GM10248 (cell line): ENCODE measurements around the gene ASPSCR1.

ENCODE experiments used
- CTCF ChIA-PET: fragments of 300-600 bp; sonication (Branson Sonifier 250); formaldehyde crosslinking; extraction: SDS; loops from one replicate; lab custom pipeline; 2021; ENCODE audit warnings: antibody characterized with exemption; lab: Yijun Ruan, JAX
- POLR2A ChIA-PET: fragments of 350-650 bp; sonication (Branson Sonifier 250); formaldehyde crosslinking; extraction: SDS; loops from one replicate; lab custom pipeline; 2020; ENCODE audit warnings: antibody characterized with exemption; lab: Yijun Ruan, JAX
- DNase-seq: peaks from one replicate; pipeline ENCODE4 v3.0.0; 2012; ENCODE audit errors: extremely low spot score
- CTCF ChIP-seq: IDR thresholded peaks from 2 replicates; pipeline ENCODE4 v1.5.1; 2012; ENCODE audit warnings: mild to moderate bottlenecking, low read depth; ENCODE audit errors: extremely low read depth, missing control alignments, control extremely low read depth

ASPSCR1 gene

GRCh38 chr17:82059272-82060000 is 82.0 kb downstream of the ASPSCR1 start:
- ChIA-PET POLR2A (no interaction called here), CTCF (interaction anchor here (0.8 kb wide), 1 partner anchor 290 kb away, joined by 3 read pairs; no protein-coding TSS in a partner anchor)
- no peak for DNase-seq
- TF ChIP-seq CTCF, result no peak

GRCh38 chr17:82060001-82060380 is 82.6 kb downstream of the ASPSCR1 start:
- ChIA-PET POLR2A (no interaction called here), CTCF (interaction anchor here (0.7 kb wide), 1 partner anchor 10 kb away, joined by 3 read pairs; no protein-coding TSS in a partner anchor)
- DNase-seq, result no peak
- TF ChIP-seq CTCF, result no peak

GRCh38 chr17:82060614-82061013 is 83.2 kb downstream of the ASPSCR1 start:
- CTCF ChIA-PET, result interaction anchor here (0.7 kb wide), 1 partner anchor 11 kb away, joined by 3 read pairs; no protein-coding TSS in a partner anchor
- TF ChIP-seq CTCF, result no peak

GRCh38 chr17:82061047-82061925 is 83.9 kb downstream of the ASPSCR1 start:
- ChIA-PET POLR2A (no interaction called here), CTCF (no interaction called here)
- no peak for DNase-seq

More at GRCh38 chr17:82060614-82061013, 83.2 kb downstream of the ASPSCR1 start:
- no peak for DNase-seq
- POLR2A ChIA-PET, result no interaction called here

GRCh38 chr17:82062076-82062983 is 84.9 kb downstream of the ASPSCR1 start:
- no peak for TF ChIP-seq CTCF
- CTCF ChIA-PET, result no interaction called here
- DNase-seq, result no peak
- POLR2A ChIA-PET, result no interaction called here

More at GRCh38 chr17:82061047-82061925, 83.9 kb downstream of the ASPSCR1 start:
- no peak for TF ChIP-seq CTCF

GRCh38 chr17:82062984-82063368 is 85.5 kb downstream of the ASPSCR1 start:
- DNase-seq, result no peak
- ChIA-PET POLR2A (no interaction called here), CTCF (interaction anchor here (1.1 kb wide), 1 partner anchor 42 kb away, joined by 3 read pairs; no protein-coding TSS in a partner anchor)
- no peak for TF ChIP-seq CTCF
